Calu3 (cell line): ENCODE measurements around the gene SQSTM1. TPM values are rescaled to one million over a fixed set of nuclear protein-coding genes. Genes with fewer than 3 reads are reported as not detected.
A peak's percentile ranks its signal among the peaks of the same experiment; 100 is the strongest.

Source experiments
- BruUV-seq: library from RNA; stranded (reverse); fragments of 400-500 nt; replicated peaks from 2 replicates; lab custom pipeline; 2021; lab: Mats Ljungman, UMichigan
- CTCF ChIA-PET: fragments of 300-600 bp; sonication (Branson Sonifier 250); formaldehyde crosslinking; loops from one replicate; lab custom pipeline; 2022; ENCODE audit warnings: antibody characterized with exemption; lab: Charles Lee
- DNase-seq: peaks from one replicate; pipeline ENCODE4 v3.0.0; 2022
- H3K27ac Mint-ChIP-seq: one replicate; pipeline ENCODE4 v1.8.0; 2022; ENCODE audit warnings: mixed read lengths; ENCODE audit not compliant: unreplicated experiment
- H3K27me3 Mint-ChIP-seq: one replicate; pipeline ENCODE4 v1.8.0; 2022; ENCODE audit warnings: mixed read lengths; ENCODE audit not compliant: unreplicated experiment
- H3K36me3 Mint-ChIP-seq: one replicate; pipeline ENCODE4 v1.8.0; 2022; ENCODE audit warnings: mild to moderate bottlenecking, moderate library complexity, mixed read lengths; ENCODE audit not compliant: insufficient read depth, unreplicated experiment
- H3K4me1 Mint-ChIP-seq: one replicate; pipeline ENCODE4 v1.8.0; 2022; ENCODE audit warnings: mild to moderate bottlenecking, low read depth, mixed read lengths; ENCODE audit not compliant: unreplicated experiment
- H3K4me3 Mint-ChIP-seq: one replicate; pipeline ENCODE4 v1.8.0; 2022; ENCODE audit warnings: mild to moderate bottlenecking, low read depth, moderate library complexity, mixed read lengths; ENCODE audit not compliant: unreplicated experiment
- H3K9me3 Mint-ChIP-seq: one replicate; pipeline ENCODE4 v1.8.0; 2022; ENCODE audit warnings: low read depth, mixed read lengths; ENCODE audit not compliant: unreplicated experiment
- CTCF ChIP-seq: fragments of 200-600 bp; IDR thresholded peaks from one replicate; pipeline ENCODE4 v1.8.0; 2022; ENCODE audit warnings: antibody characterized with exemption; ENCODE audit not compliant: unreplicated experiment
- intact Hi-C: fragments of 100-400 bp; cut with micrococcal nuclease; formaldehyde crosslinking; loops from one replicate; pipeline ENCODE4 v1.10.0; 2022; ENCODE audit not compliant: unreplicated experiment
- total RNA-seq: library from RNA; stranded (reverse); gene quantifications from 2 replicates; pipeline ENCODE4 v1.2.3, GENCODE V29; 2022

Gene SQSTM1
- total RNA-seq, 1 experiment from 2014 or later = 1,023 TPM

- H3K36me3 Mint-ChIP-seq = peaks cover 89% of the 10 kb centered on the region
- H3K9me3 Mint-ChIP-seq = no peaks in the 10 kb centered on the region
- no peak for TF ChIP-seq CTCF
- peaks cover 24% of the 10 kb centered on the region for H3K4me1 Mint-ChIP-seq
- DNase-seq = peak; percentile 99
- intact Hi-C loops = loop anchor here (1.0 kb wide), 1 partner anchor 11 kb away; no protein-coding TSS in a partner anchor
- H3K4me3 Mint-ChIP-seq = peak overlapping the region; percentile 97
- no TSS peak for BruUV-seq
- peak overlapping the region; percentile 96 for H3K27ac Mint-ChIP-seq
- H3K27me3 Mint-ChIP-seq = no peaks in the 10 kb centered on the region
- CTCF ChIA-PET = interaction anchor here (0.8 to 1.1 kb wide), 2 partner anchors 9 to 11 kb away, joined by 3 read pairs; no protein-coding TSS in a partner anchor
Observed at GRCh38 chr5:179818746-179819295, 1.9 kb upstream of the SQSTM1 start.

GRCh38 chr5:179819296-179820126, 1.2 kb upstream of the SQSTM1 start:
- no TSS peak for BruUV-seq
- intact Hi-C loops = loop anchor here (1.0 to 5.0 kb wide), 3 partner anchors 11 to 57 kb away; no protein-coding TSS in a partner anchor
- TF ChIP-seq CTCF = no peak
- Mint-ChIP-seq H3K9me3 (no peaks in the 10 kb centered on the region), H3K27ac (peak overlapping the region; percentile 96), H3K36me3 (peaks cover 94% of the 10 kb centered on the region), H3K4me3 (peak overlapping the region; percentile 97), H3K4me1 (peaks cover 27% of the 10 kb centered on the region), H3K27me3 (no peaks in the 10 kb centered on the region)
- peak; percentile 90 for DNase-seq
- CTCF ChIA-PET = interaction anchor here (0.5 to 1.6 kb wide), 3 partner anchors 11 to 87 kb away, joined by 3 to 6 read pairs (median 3); partner anchors contain the start of gene MAML1

- CTCF ChIA-PET = interaction anchor here (1.0 to 1.6 kb wide), 2 partner anchors 12 to 88 kb away, joined by 3 to 6 read pairs; partner anchors contain the start of gene MAML1
- no peak for DNase-seq
- Mint-ChIP-seq H3K36me3 (peaks cover 94% of the 10 kb centered on the region), H3K4me1 (peaks cover 33% of the 10 kb centered on the region), H3K9me3 (no peaks in the 10 kb centered on the region), H3K4me3 (peak overlapping the region; percentile 97), H3K27ac (peak overlapping the region; percentile 96), H3K27me3 (no peaks in the 10 kb centered on the region)
- TSS peak; percentile 66 for BruUV-seq
- no peak for TF ChIP-seq CTCF
- intact Hi-C loops = loop anchor here (2.0 to 5.0 kb wide), 2 partner anchors 15 to 58 kb away; no protein-coding TSS in a partner anchor
Observed at GRCh38 chr5:179820127-179820482, 600 bp upstream of the SQSTM1 start.

GRCh38 chr5:179821298-179822058, 773 bp downstream of the SQSTM1 start:
- Mint-ChIP-seq H3K4me3 (peak overlapping the region; percentile 97), H3K27ac (peak overlapping the region; percentile 99), H3K36me3 (peaks cover 94% of the 10 kb centered on the region), H3K4me1 (peaks cover 47% of the 10 kb centered on the region), H3K27me3 (no peaks in the 10 kb centered on the region), H3K9me3 (no peaks in the 10 kb centered on the region)
- BruUV-seq = TSS peak; percentile 69
- intact Hi-C loops = loop anchor here (2.0 to 5.0 kb wide), 2 partner anchors 17 to 59 kb away; no protein-coding TSS in a partner anchor
- DNase-seq = peak; percentile 98
- TF ChIP-seq CTCF = no peak
- CTCF ChIA-PET = interaction anchor here (0.5 to 1.6 kb wide), 2 partner anchors 12 to 13 kb away, joined by 3 to 6 read pairs; no protein-coding TSS in a partner anchor
